Mesendoderm (in vitro differentiated cells): ENCODE measurements around the gene LMF2.
"Not testable (repeated sequence)": the region's sequence is repeated elsewhere in the genome, so short reads cannot be mapped to it uniquely, and the experiment has no call there.

Source experiments
- DNase-seq: peaks from one replicate; pipeline ENCODE4 v3.0.0; 2013
- H2AK5ac ChIP-seq: 2 replicates; pipeline ENCODE4 v1.6.1; 2013; ENCODE audit warnings: low read length, inconsistent platforms
- H2BK120ac ChIP-seq: 2 replicates; pipeline ENCODE4 v1.6.1; 2013; ENCODE audit warnings: low read depth, mild to moderate bottlenecking, low read length, moderate library complexity, mixed read lengths
- H2BK15ac ChIP-seq: replicated peaks from 2 replicates; pipeline ENCODE4 v1.6.1; 2013; ENCODE audit warnings: low read depth, mild to moderate bottlenecking, moderate library complexity
- H2BK5ac ChIP-seq: 2 replicates; pipeline ENCODE4 v1.6.1; 2013; ENCODE audit warnings: low read length, inconsistent platforms
- H3K18ac ChIP-seq: 2 replicates; pipeline ENCODE4 v1.6.1; 2013; ENCODE audit warnings: mild to moderate bottlenecking, low read length, mixed read lengths
- H3K23ac ChIP-seq: one replicate; pipeline ENCODE4 v1.6.1; 2013; ENCODE audit warnings: low read length
- H3K27ac ChIP-seq: 2 replicates; pipeline ENCODE4 v1.5.1; 2013; ENCODE audit warnings: low read depth, mild to moderate bottlenecking, inconsistent platforms, low read length, moderate library complexity
- H3K27me3 ChIP-seq: 2 replicates; pipeline ENCODE4 v1.6.1; 2013; ENCODE audit warnings: low read length, control low read depth, mild to moderate bottlenecking, inconsistent platforms; ENCODE audit not compliant: insufficient read depth, poor library complexity
- H3K36me3 ChIP-seq: 2 replicates; pipeline ENCODE4 v1.6.1; 2013; ENCODE audit warnings: low read length, inconsistent platforms; ENCODE audit not compliant: control insufficient read depth, insufficient read depth
- H3K4ac ChIP-seq: one replicate; pipeline ENCODE4 v1.6.1; 2013; ENCODE audit warnings: low read depth, mild to moderate bottlenecking, low read length, moderate library complexity
- H3K4me1 ChIP-seq: 2 replicates; pipeline ENCODE4 v1.6.1; 2013; ENCODE audit warnings: low read depth, low read length, inconsistent platforms; ENCODE audit not compliant: control insufficient read depth
- H3K4me2 ChIP-seq: 2 replicates; pipeline ENCODE4 v1.6.1; 2013; ENCODE audit warnings: low read length
- H3K4me3 ChIP-seq: 2 replicates; pipeline ENCODE4 v1.5.1; 2013; ENCODE audit warnings: mild to moderate bottlenecking, low read length
- H3K56ac ChIP-seq: one replicate; pipeline ENCODE4 v1.6.1; 2013; ENCODE audit warnings: low read length
- H3K79me1 ChIP-seq: 2 replicates; pipeline ENCODE4 v1.6.1; 2013; ENCODE audit warnings: low read length, inconsistent platforms
- H3K79me2 ChIP-seq: 2 replicates; pipeline ENCODE4 v1.6.1; 2013; ENCODE audit warnings: mild to moderate bottlenecking, low read length; ENCODE audit not compliant: control insufficient read depth, insufficient read depth
- H3K9ac ChIP-seq: 2 replicates; pipeline ENCODE4 v1.6.1; 2013; ENCODE audit warnings: low read length, inconsistent platforms
- H4K5ac ChIP-seq: one replicate; pipeline ENCODE4 v1.6.1; 2013; ENCODE audit warnings: low read length
- H4K8ac ChIP-seq: one replicate; pipeline ENCODE4 v1.6.1; 2013; ENCODE audit warnings: low read depth, mild to moderate bottlenecking, control low read depth, low read length, moderate library complexity
- WGBS: extraction: QIAGEN DNeasy Blood & Tissue Kit; methylation state at CpG from one replicate; pipeline ENCODE4 v1.1.7; 2013; ENCODE audit warnings: low lambda C conversion rate, missing lambda C conversion rate; ENCODE audit not compliant: insufficient coverage; ENCODE audit errors: extremely low coverage; 5-methylcytosine and 5-hydroxymethylcytosine counted together

LMF2 gene

DNA sequence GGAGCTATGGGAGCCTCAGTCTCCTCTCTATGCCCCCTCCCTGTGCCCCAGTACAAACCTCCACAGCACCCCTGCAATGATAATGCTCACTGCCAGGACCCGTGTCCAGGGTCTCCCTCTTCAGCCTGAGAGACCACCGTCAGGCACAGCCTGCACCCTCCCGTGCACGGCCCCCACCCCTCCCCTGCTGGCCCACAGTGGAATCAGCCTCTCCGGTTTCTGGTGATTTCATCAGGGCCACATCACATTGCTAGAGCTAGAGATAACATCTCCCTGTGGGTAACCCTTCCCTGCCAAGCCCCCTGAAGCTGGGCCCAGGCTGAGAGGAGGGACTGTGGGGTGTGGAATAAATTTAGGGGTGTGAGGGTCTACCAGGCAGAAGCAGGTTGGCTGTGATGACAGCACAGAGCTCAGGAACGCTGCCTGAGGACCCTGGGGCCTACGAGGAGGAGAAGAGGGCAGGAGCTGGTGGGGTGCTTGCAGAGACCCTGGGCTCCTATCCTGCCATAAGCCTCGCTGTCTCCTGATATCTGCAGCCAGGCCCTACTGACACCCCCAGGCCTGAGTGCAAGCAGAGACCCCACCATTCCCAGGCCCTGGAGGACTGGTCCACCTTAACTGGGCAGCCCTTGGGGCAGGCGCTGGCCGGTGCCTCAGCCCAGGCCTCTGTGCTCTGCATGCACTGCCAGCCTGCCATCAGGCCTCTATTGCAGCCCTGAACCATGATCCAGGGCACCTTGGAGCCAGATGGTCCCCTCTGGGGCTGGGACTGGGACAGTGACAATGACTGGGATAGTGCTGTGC lies 38.2 kb upstream of the LMF2 start, which contains the start of gene KLHDC7B:
Gene KLHDC7B (plus strand): TSS at position 378 of the 804 bp plus-strand sequence. CDS start 345 bp downstream, at position 723.
- H3K27ac ChIP-seq = no peak within 1 kb of the TSS
- peak; percentile 69 for DNase-seq

DNA sequence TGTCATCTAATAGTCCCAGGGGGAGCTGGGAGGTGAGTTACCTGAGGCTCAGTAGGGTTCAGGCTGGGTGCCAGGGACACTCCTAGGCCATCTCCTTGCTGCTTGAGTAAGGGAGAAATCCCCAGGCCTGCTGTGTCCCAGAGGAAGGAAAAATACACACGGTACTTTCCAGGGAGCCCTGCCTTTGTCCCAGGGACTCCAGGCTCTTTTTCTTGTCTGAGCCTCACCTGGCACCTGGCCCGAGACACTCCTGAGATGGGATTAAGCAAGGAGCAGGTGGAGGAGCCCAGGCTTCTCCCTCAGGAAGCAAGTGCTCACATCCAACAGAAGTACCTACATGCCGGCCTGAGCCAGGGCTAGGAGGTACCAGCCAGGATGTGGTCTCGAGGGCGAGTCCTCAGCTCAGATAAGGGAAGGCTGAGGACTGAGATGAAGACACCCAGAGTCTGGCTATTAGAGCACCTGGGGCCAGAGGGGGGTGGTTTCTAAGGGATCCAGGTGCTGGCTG lies 37.3 kb upstream of the LMF2 start:
- H2BK120ac ChIP-seq = no peak overlapping the region
- no peak overlapping the region for H3K27ac ChIP-seq
- H3K27me3 ChIP-seq = no peaks in the 10 kb centered on the region
- no peak overlapping the region for H3K4me2 ChIP-seq
- no peak overlapping the region for H3K9ac ChIP-seq
- H4K5ac ChIP-seq = no peak overlapping the region
- no peaks in the 10 kb centered on the region for H3K79me1 ChIP-seq
- WGBS = no CpG with 5 or more reads among the region's 5 CpGs
- H2AK5ac ChIP-seq = no peak overlapping the region
- no peaks in the 10 kb centered on the region for H3K4me1 ChIP-seq
- no peaks in the 10 kb centered on the region for H3K79me2 ChIP-seq
- no peak overlapping the region for H3K4ac ChIP-seq
- no peak overlapping the region for H4K8ac ChIP-seq
- H3K23ac ChIP-seq = no peak overlapping the region
- no peak overlapping the region for H2BK5ac ChIP-seq
- H3K56ac ChIP-seq = no peak overlapping the region
- H3K36me3 ChIP-seq = no peaks in the 10 kb centered on the region
- no peak overlapping the region for H3K4me3 ChIP-seq
- H3K18ac ChIP-seq = no peak overlapping the region
- H2BK15ac ChIP-seq = no peak overlapping the region
- no peak for DNase-seq

More for the DNA sequence above, 38.2 kb upstream of the LMF2 start, which contains the start of gene KLHDC7B:
- H3K79me1 ChIP-seq = no peaks in the 10 kb centered on the region
- no peak within 1 kb of the TSS for H2BK15ac ChIP-seq
- H3K79me2 ChIP-seq = no peaks in the 10 kb centered on the region
- no peak within 1 kb of the TSS for H3K4ac ChIP-seq
- no peak within 1 kb of the TSS for H3K4me3 ChIP-seq
- H3K36me3 ChIP-seq = no peaks in the 10 kb centered on the region
- no CpG with 5 or more reads among the region's 10 CpGs for WGBS
- H2BK120ac ChIP-seq = no peak within 1 kb of the TSS
- H3K56ac ChIP-seq = no peak within 1 kb of the TSS
- H3K18ac ChIP-seq = no peak within 1 kb of the TSS
- H3K23ac ChIP-seq = no peak within 1 kb of the TSS
- no peak within 1 kb of the TSS for H3K9ac ChIP-seq
- no peaks in the 10 kb centered on the region for H3K4me1 ChIP-seq
- no peak within 1 kb of the TSS for H4K8ac ChIP-seq
- H3K4me2 ChIP-seq = no peak within 1 kb of the TSS
- H4K5ac ChIP-seq = no peak within 1 kb of the TSS
- H2BK5ac ChIP-seq = no peak within 1 kb of the TSS
- H2AK5ac ChIP-seq = no peak within 1 kb of the TSS
- H3K27me3 ChIP-seq = no peaks in the 10 kb centered on the region

DNA sequence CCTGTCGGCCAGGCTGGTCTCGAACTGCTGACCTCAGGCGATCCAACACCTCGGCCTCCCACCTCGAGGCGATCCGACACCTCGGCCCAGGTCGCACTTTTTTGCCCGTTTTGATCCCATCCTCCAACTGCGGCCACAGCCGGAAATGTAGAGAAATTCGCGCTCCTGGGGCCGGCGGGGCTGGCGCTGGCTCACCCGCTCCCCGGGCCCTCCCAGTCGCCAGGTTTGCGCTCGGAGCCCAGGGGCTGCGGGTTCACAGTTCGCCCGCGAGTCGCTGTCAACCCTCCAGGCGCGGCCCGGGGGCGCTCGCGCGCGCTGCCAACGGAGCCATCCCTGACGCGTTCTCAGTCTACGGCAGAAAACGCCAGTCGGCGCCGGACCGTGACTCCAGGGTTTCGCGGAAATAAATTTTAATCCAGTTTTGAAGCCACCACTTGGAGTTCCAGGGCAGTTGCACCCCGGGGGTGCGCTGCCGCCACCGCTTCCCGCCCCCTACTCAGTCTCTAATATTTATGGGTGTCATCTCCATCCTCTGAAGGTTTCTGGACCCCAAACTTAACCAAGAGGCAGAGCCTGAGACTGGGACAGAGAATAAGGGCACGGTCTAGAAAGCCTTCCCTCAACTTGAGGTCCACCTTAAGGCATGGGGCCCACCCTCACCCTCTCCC lies 36.7 kb upstream of the LMF2 start:
- Histone ChIP-seq H3K36me3 (no peaks in the 10 kb centered on the region), H3K18ac (no peak overlapping the region), H3K27me3 (no peaks in the 10 kb centered on the region), H2BK15ac (no peak overlapping the region), H2BK120ac (no peak overlapping the region), H3K4me1 (no peaks in the 10 kb centered on the region), H4K5ac (no peak overlapping the region), H3K79me1 (no peaks in the 10 kb centered on the region), H4K8ac (no peak overlapping the region), H2BK5ac (no peak overlapping the region), H3K4me3 (no peak overlapping the region), H3K4me2 (no peak overlapping the region), H3K56ac (peak overlapping the region; percentile 64), H3K79me2 (no peaks in the 10 kb centered on the region), H3K27ac (no peak overlapping the region), H3K23ac (no peak overlapping the region), H3K4ac (no peak overlapping the region), H2AK5ac (no peak overlapping the region), H3K9ac (no peak overlapping the region)
- WGBS = no CpG with 5 or more reads among the region's 52 CpGs
- DNase-seq = peak; percentile 85

DNA sequence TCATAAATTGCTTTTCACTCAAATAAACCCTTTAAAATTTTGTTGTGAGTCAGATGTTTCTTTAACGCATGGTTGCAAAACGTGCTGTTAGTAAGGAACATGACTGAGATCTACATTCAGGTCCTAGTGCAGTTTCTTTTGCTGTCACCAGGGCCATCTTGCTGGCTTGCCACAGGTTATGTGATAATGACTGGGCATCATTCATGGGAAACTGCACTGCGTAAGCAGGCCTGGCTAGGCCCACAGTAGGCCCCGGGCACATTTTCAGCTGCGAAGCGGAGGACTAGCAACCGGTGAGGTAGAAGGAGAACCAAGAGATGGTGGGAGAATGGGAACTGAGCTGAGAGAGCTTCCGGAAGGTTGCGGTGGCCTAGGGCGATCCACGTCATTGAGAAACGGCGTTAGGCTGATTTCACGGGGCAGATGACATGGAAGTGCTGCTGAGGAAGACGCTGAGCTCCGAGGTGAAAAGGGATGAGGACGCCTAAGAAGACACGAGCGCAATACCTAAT lies 35.0 kb upstream of the LMF2 start:
- no CpG with 5 or more reads among the region's 19 CpGs for WGBS
- Histone ChIP-seq H3K36me3 (no peaks in the 10 kb centered on the region), H4K8ac (no peak overlapping the region), H3K27ac (no peak overlapping the region), H2BK15ac (no peak overlapping the region), H2BK5ac (no peak overlapping the region), H3K4me1 (no peaks in the 10 kb centered on the region), H3K27me3 (no peaks in the 10 kb centered on the region), H3K4me3 (no peak overlapping the region), H3K4ac (no peak overlapping the region), H2BK120ac (no peak overlapping the region), H3K79me1 (no peaks in the 10 kb centered on the region), H2AK5ac (no peak overlapping the region), H4K5ac (no peak overlapping the region), H3K9ac (no peak overlapping the region), H3K23ac (no peak overlapping the region), H3K79me2 (no peaks in the 10 kb centered on the region), H3K56ac (no peak overlapping the region), H3K18ac (no peak overlapping the region), H3K4me2 (no peak overlapping the region)
- DNase-seq = no peak

DNA sequence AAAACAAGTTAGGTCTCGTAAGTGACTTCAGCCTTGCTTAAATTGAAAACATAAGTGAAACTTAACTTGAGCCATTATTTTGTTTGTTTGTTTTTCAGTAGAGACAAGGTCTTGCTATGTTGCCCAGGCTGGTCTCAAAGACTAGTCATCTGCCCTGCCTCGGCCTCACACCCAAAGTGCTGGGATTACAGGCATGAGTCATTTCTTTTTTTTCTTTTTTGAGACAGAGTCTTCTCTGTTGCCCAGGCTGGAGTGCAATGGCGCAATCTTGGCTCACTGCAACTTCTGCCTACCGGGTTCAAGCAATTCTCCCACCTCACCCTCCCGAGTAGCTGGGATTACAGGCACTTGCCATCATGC lies 34.1 kb upstream of the LMF2 start:
- not testable (repeated sequence) for H3K36me3 ChIP-seq, H3K56ac ChIP-seq, H3K4ac ChIP-seq, H3K9ac ChIP-seq, H3K18ac ChIP-seq, H2BK15ac ChIP-seq, H3K4me2 ChIP-seq, H3K79me2 ChIP-seq, H3K4me1 ChIP-seq, H3K23ac ChIP-seq, H2AK5ac ChIP-seq, H3K27ac ChIP-seq, H3K27me3 ChIP-seq, H2BK120ac ChIP-seq, H3K79me1 ChIP-seq, H2BK5ac ChIP-seq, H4K8ac ChIP-seq, H3K4me3 ChIP-seq, H4K5ac ChIP-seq, DNase-seq
- no CpG with 5 or more reads among the region's 5 CpGs for WGBS
